Endothelial cell (in vitro differentiated cells): ENCODE data around the gene FAM124A. TPM values are rescaled to one million over a fixed set of nuclear protein-coding genes. Genes with fewer than 3 reads are reported as not detected.

ENCODE experiments used
- DNase-seq: peaks from one replicate; pipeline ENCODE4 v3.0.0; 2021; ENCODE audit warnings: low spot score
- H3K27ac Mint-ChIP-seq: one replicate; pipeline ENCODE4 v1.8.0; 2021; ENCODE audit warnings: mixed read lengths, inconsistent platforms; ENCODE audit not compliant: unreplicated experiment
- H3K27me3 Mint-ChIP-seq: one replicate; pipeline ENCODE4 v1.8.0; 2021; ENCODE audit warnings: mild to moderate bottlenecking, moderate library complexity, mixed read lengths, inconsistent platforms; ENCODE audit not compliant: unreplicated experiment
- H3K36me3 Mint-ChIP-seq: one replicate; pipeline ENCODE4 v1.8.0; 2021; ENCODE audit warnings: mild to moderate bottlenecking, low read depth, mixed read lengths, inconsistent platforms; ENCODE audit not compliant: unreplicated experiment
- H3K4me1 Mint-ChIP-seq: one replicate; pipeline ENCODE4 v1.8.0; 2021; ENCODE audit warnings: mild to moderate bottlenecking, mixed read lengths, inconsistent platforms; ENCODE audit not compliant: unreplicated experiment
- H3K4me3 Mint-ChIP-seq: one replicate; pipeline ENCODE4 v1.8.0; 2021; ENCODE audit warnings: mild to moderate bottlenecking, mixed read lengths, inconsistent platforms; ENCODE audit not compliant: unreplicated experiment
- H3K9me3 Mint-ChIP-seq: one replicate; pipeline ENCODE4 v1.8.0; 2021; ENCODE audit warnings: mixed read lengths, inconsistent platforms; ENCODE audit not compliant: unreplicated experiment
- CTCF ChIP-seq: fragments of 200-600 bp; sonication (generic); IDR thresholded peaks from one replicate; pipeline ENCODE4 v1.5.0; 2021; ENCODE audit warnings: antibody characterized with exemption; ENCODE audit not compliant: unreplicated experiment
- total RNA-seq: library from RNA; stranded (reverse); fragmentation: NEBNext Ultra II Directional; extraction: Animal tissue kit (Norgen Biotek cat#: 25700); gene quantifications from one replicate; pipeline ENCODE4 v1.2.1, GENCODE V29; 2021; ENCODE audit not compliant: unreplicated experiment

FAM124A gene
- total RNA-seq, 1 donor from 2014 or later: 4.9 TPM

- H3K27ac Mint-ChIP-seq: no peak overlapping the region
- H3K4me1 Mint-ChIP-seq: no peaks in the 10 kb centered on the region
- DNase-seq: no peak
- no peaks in the 10 kb centered on the region for H3K9me3 Mint-ChIP-seq
- TF ChIP-seq CTCF: no peak
- H3K27me3 Mint-ChIP-seq: peaks cover 3% of the 10 kb centered on the region
- no peaks in the 10 kb centered on the region for H3K36me3 Mint-ChIP-seq
- H3K4me3 Mint-ChIP-seq: no peak overlapping the region
Measured at GRCh38 chr13:51322826-51323225, 100.6 kb downstream of the FAM124A start.

- Mint-ChIP-seq H3K27ac (no peak overlapping the region), H3K27me3 (peaks cover 3% of the 10 kb centered on the region), H3K36me3 (no peaks in the 10 kb centered on the region), H3K9me3 (no peaks in the 10 kb centered on the region), H3K4me3 (no peak overlapping the region), H3K4me1 (no peaks in the 10 kb centered on the region)
- no peak for DNase-seq
- no peak for TF ChIP-seq CTCF
Measured at GRCh38 chr13:51323824-51324511, 101.8 kb downstream of the FAM124A start.

- no peak for DNase-seq
- no peak overlapping the region for H3K4me3 Mint-ChIP-seq
- no peaks in the 10 kb centered on the region for H3K4me1 Mint-ChIP-seq
- TF ChIP-seq CTCF: no peak
- no peaks in the 10 kb centered on the region for H3K27me3 Mint-ChIP-seq
- no peaks in the 10 kb centered on the region for H3K36me3 Mint-ChIP-seq
- no peaks in the 10 kb centered on the region for H3K9me3 Mint-ChIP-seq
- H3K27ac Mint-ChIP-seq: no peak overlapping the region
Measured at GRCh38 chr13:51324714-51325420, 102.7 kb downstream of the FAM124A start.

- H3K27me3 Mint-ChIP-seq: no peaks in the 10 kb centered on the region
- DNase-seq: no peak
- no peaks in the 10 kb centered on the region for H3K9me3 Mint-ChIP-seq
- no peak overlapping the region for H3K4me3 Mint-ChIP-seq
- no peaks in the 10 kb centered on the region for H3K36me3 Mint-ChIP-seq
- H3K4me1 Mint-ChIP-seq: no peaks in the 10 kb centered on the region
- TF ChIP-seq CTCF: no peak
- no peak overlapping the region for H3K27ac Mint-ChIP-seq
Measured at GRCh38 chr13:51325837-51326236, 103.6 kb downstream of the FAM124A start.

- DNase-seq: no peak
- Mint-ChIP-seq H3K36me3 (no peaks in the 10 kb centered on the region), H3K4me3 (no peak overlapping the region), H3K27me3 (no peaks in the 10 kb centered on the region), H3K4me1 (no peaks in the 10 kb centered on the region), H3K27ac (no peak overlapping the region), H3K9me3 (no peaks in the 10 kb centered on the region)
- TF ChIP-seq CTCF: no peak
Measured at GRCh38 chr13:51326777-51327176, 104.6 kb downstream of the FAM124A start.
